HAP-1 (cell line): ENCODE measurements around the gene SLC13A2.
"Not testable (repeated sequence)": the region's sequence is repeated elsewhere in the genome, so short reads cannot be mapped to it uniquely, and the experiment has no call there.

Experiments used
- DNase-seq, 2 experiments: peaks; one replicate each; pipeline ENCODE4 v3.0.0-alpha.2; 2016 to 2020; ENCODE audit warnings: low spot score in 2 of 2
- H3K27me3 ChIP-seq: fragments of 250-450 bp; sonication (Bioruptor Pico); 2 replicates; pipeline ENCODE4 v1.5.1; 2020; ENCODE audit warnings: low read depth, mild to moderate bottlenecking, moderate library complexity
- H3K36me3 ChIP-seq: fragments of 250-450 bp; sonication (Bioruptor Pico); replicated peaks from 2 replicates; pipeline ENCODE4 v1.5.1; 2020; ENCODE audit warnings: mild to moderate bottlenecking
- H3K4me1 ChIP-seq: fragments of 250-450 bp; sonication (Bioruptor Pico); 2 replicates; pipeline ENCODE4 v1.5.1; 2020; ENCODE audit warnings: mild to moderate bottlenecking
- H3K4me3 ChIP-seq: fragments of 250-450 bp; sonication (Bioruptor Pico); 2 replicates; pipeline ENCODE4 v1.5.1; 2020; ENCODE audit warnings: mild to moderate bottlenecking, moderate library complexity
- H3K9me3 ChIP-seq: fragments of 250-450 bp; sonication (Bioruptor Pico); 2 replicates; pipeline ENCODE4 v1.5.1; 2020; ENCODE audit warnings: mild to moderate bottlenecking, moderate library complexity
- in situ Hi-C: fragments of 300-500 bp; cut with MboI; formaldehyde crosslinking; loops from 3 replicates; pipeline ENCODE4 v1.14.3; 2020; ENCODE audit warnings: low sequenced_read_pairs, inconsistent platforms, mixed read lengths

The SLC13A2 gene

DNA sequence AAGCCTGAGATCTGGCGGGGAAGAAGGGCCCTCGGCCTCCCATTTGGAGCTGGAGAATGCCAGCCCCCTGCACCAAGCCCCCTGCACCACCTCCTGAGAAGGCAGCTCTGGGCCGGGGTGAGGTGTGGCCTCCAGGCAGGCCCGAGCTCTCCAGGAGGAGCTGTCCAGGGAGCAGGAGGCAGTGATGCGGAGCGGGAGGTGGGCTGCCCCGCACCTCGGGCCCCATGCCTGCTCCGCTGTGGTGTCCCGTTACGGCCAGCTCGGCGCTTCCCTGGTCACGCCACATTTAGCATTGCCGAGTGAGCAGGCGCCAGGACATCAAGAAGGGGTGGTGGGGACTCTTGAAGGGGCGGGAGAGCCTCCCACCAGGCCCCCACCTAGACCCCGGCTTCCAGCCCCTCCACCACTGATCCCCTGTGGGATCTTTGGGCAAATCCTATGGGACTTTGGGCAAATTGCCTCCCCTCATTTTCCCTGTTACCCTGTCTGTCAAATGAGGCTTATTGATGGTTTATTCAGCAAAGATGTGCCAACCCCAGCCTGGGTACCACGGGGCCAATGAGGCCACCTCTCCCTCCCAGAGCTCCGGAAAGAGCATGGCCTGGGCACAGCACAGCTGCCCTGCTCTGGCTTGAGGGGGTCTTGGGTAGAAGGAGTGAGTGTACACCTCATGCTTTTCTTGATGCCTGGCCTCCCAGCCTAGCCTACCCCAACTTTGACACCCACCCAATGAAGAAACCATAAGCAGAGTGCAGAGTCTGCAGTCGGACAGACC, 48.1 kb downstream of the SLC13A2 start:
- H3K4me1 ChIP-seq, result peaks cover 4% of the 10 kb centered on the region
- H3K27me3 ChIP-seq, result 0 out of 2 replicates have a peak, but pooled peaks cover 6% of the 10 kb centered on the region
- no peak overlapping the region for H3K4me3 ChIP-seq
- in situ Hi-C loops, result no loop called here
- DNase-seq, result no peak
- no peaks in the 10 kb centered on the region for H3K36me3 ChIP-seq
- H3K9me3 ChIP-seq, result no peaks in the 10 kb centered on the region

DNA sequence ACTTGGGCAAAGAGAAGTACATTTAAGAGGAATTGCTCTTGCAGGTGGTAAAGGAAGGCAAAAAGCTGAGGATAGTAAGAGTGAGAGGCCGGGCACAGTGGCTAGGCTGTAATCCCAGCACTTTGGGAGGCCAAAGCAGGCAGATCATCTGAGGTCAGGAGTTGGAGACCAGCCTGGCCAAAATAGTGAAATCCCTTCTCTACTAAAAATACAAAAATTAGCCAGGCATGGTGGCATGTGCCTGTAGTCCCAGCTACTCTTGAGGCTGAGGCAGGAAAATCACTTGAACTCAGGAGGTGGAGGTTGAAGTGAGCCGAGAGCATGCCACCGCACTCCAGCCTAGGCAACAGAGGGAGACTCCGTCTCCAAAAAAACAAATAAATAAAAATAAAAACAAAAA, 48.8 kb downstream of the SLC13A2 start:
- in situ Hi-C loops, DNase-seq, H3K36me3 ChIP-seq, H3K27me3 ChIP-seq, H3K9me3 ChIP-seq, H3K4me3 ChIP-seq, H3K4me1 ChIP-seq: not testable (repeated sequence)

DNA sequence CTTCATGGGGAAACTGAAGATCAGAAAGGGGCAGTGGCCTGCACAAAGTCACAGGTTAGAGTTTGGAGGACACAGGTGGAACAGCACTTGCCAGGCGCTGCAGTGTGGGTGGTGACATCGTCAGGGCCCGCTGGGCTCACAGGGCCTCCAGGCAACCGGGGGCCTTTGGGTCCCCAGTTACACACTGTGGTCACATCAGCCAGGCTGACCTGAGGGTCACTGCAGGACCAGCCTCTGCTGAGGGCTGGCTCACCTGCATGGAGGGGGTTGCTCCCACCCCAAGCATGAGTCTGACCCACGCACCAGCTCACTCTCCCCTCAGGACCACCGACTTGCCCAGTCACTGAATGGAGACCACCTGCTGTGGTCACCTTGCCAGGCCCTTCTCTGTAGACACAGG, 49.7 kb downstream of the SLC13A2 start:
- in situ Hi-C loops, result no loop called here
- H3K4me1 ChIP-seq, result peaks cover 4% of the 10 kb centered on the region
- 0 out of 2 replicates have a peak, but pooled peaks cover 6% of the 10 kb centered on the region for H3K27me3 ChIP-seq
- no peak overlapping the region for H3K4me3 ChIP-seq
- DNase-seq, result no peak
- H3K9me3 ChIP-seq, result no peaks in the 10 kb centered on the region
- no peaks in the 10 kb centered on the region for H3K36me3 ChIP-seq

DNA sequence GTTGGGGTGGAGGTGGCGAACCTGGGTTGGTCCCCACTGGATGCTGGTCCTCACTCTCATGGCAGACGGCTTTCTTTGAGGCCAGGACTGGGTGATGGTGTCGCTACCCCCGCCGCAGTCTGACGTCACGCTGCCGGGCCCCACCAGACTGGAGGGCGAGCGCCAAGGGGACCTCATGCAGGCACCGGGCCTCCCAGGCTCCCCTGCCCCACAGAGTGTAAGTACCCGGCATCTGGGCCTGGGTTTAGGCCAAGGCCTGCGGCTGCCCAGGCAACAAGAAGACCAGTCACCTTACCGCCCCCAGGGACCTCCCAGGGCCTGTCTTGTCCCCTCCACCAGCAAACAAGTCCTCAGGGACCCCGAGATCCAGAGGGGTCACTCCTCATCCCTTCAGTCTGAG, 50.4 kb downstream of the SLC13A2 start:
- H3K4me3 ChIP-seq, result no peak overlapping the region
- H3K27me3 ChIP-seq, result no peaks in the 10 kb centered on the region
- H3K9me3 ChIP-seq, result no peaks in the 10 kb centered on the region
- in situ Hi-C loops, result no loop called here
- no peak for DNase-seq
- H3K36me3 ChIP-seq, result no peaks in the 10 kb centered on the region
- H3K4me1 ChIP-seq, result peaks cover 4% of the 10 kb centered on the region

DNA sequence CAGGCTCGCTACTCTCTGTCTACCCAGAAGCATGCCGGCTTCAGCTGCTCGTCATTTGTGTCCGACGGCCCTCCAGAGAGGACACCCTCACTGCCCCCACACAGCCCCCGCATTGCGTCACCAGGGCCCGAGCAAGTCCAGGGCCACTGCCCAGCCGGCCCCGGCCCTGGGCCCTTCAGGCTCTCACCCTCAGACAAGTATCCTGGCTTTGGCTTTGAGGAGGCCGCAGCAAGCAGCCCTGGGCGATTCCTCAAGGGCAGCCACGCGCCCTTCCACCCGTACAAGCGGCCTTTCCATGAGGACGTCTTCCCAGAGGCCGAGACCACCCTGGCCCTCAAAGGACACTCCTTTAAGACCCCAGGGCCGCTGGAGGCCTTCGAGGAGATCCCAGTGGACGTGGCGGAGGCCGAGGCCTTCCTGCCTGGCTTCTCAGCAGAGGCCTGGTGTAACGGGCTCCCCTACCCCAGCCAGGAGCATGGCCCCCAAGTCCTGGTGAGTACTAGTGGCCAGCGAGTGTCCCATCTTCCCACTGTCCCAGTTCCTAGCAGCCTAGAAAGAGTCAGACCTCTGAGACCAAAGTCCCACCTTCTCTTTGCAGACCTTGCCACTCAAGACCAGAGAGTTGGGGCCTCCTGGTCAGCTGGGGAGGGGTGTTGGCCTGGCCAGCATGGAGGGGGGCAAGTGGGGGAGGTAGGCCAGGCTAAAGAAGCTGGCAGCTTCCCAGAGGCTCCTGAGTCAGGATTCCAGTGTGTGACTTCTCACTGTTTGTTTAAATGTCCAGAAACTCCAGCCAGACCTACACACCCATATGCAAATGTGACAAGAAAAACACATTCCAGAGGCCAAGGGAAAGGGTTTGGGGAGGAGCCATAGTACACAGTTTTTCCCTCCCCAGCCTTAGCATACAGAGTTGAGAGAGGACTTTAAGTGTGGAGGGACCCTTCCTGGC, 51.3 kb downstream of the SLC13A2 start:
- Histone ChIP-seq H3K27me3 (no peaks in the 10 kb centered on the region), H3K4me3 (no peak overlapping the region), H3K4me1 (peaks cover 4% of the 10 kb centered on the region), H3K9me3 (no peaks in the 10 kb centered on the region), H3K36me3 (no peaks in the 10 kb centered on the region)
- in situ Hi-C loops, result no loop called here
- peak; percentile 38 to 41 for DNase-seq

DNA sequence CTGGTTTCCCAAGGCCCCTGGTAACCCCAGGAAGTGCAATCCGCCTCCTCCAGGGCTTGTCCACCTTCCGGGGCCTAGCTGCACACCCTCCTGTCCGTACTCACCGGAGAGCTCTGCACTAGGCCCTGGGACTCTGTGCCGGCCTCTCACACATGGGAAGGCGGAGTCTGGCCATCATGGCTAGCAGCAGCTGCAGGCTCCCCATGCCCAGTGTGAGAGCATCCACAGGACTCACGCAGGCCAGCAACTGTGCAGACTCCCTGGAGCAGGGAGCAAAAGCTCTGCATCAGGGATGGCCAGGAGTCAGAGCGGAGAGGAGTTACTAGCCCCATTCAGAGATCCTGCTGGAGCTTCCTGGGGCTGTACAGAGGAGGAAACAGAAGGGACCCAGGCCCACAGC, 52.9 kb downstream of the SLC13A2 start:
- DNase-seq, result no peak
- Histone ChIP-seq H3K36me3 (no peaks in the 10 kb centered on the region), H3K9me3 (no peaks in the 10 kb centered on the region), H3K4me3 (no peak overlapping the region), H3K4me1 (peaks cover 4% of the 10 kb centered on the region), H3K27me3 (peaks cover 6% of the 10 kb centered on the region; the same call in 1 of the 2 replicates)
- in situ Hi-C loops, result no loop called here

DNA sequence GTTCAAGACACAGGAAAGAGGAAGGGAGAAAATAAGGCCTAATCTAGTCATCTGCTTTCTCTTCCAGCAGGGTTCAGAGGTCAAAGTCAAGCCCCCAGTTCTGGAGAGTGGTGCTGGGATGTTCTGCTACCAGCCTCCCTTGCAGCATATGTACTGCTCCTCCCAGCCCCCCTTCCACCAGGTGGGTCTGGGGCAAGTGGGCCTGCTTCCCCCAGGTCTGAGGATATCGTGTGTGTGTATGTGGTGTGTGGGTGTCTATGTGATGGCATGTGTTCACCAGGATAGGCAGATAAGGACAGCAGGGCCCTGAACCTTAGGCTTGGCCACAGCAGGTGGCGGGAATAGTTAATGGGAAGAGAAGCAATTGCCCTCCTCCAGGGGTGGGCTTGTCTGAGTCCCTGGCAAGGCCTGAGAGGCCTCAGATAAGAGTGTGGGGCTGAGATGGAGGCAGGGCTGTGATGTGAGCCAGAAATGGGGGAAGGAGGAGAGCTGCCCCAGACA, 53.8 kb downstream of the SLC13A2 start:
- peaks cover 4% of the 10 kb centered on the region for H3K4me1 ChIP-seq
- no peaks in the 10 kb centered on the region for H3K36me3 ChIP-seq
- in situ Hi-C loops, result no loop called here

DNA sequence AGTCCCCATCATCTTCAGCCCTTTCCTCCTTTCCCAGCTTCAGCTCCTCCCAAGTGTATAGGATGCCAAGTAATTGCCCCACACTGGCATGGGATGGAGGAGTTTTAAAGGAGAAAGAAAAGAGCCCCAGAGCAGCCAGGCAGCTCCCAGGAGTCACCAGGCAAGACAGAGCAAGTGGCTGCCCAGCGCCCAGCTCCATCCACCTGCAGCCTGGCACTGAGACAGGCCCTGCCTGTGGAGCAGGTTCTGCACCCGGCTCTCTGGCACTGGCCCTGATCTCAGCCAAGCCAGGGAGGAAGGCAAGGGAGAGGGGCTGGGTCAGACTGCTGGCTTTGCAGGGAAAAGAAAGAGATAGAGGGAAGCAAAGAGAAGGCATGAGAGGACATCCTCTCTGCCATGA, 54.4 kb downstream of the SLC13A2 start:
- H3K4me1 ChIP-seq, result peaks cover 4% of the 10 kb centered on the region
- no peaks in the 10 kb centered on the region for H3K9me3 ChIP-seq
- H3K4me3 ChIP-seq, result no peak overlapping the region
- peaks cover 10% of the 10 kb centered on the region; the same call in 1 of the 2 replicates for H3K27me3 ChIP-seq
- DNase-seq, result no peak
- no peaks in the 10 kb centered on the region for H3K36me3 ChIP-seq
- in situ Hi-C loops, result no loop called here

More for the DNA sequence above, 53.8 kb downstream of the SLC13A2 start:
- Histone ChIP-seq H3K27me3 (peaks cover 10% of the 10 kb centered on the region; the same call in 1 of the 2 replicates), H3K4me3 (no peak overlapping the region), H3K9me3 (no peaks in the 10 kb centered on the region)
- DNase-seq, result no peak

DNA sequence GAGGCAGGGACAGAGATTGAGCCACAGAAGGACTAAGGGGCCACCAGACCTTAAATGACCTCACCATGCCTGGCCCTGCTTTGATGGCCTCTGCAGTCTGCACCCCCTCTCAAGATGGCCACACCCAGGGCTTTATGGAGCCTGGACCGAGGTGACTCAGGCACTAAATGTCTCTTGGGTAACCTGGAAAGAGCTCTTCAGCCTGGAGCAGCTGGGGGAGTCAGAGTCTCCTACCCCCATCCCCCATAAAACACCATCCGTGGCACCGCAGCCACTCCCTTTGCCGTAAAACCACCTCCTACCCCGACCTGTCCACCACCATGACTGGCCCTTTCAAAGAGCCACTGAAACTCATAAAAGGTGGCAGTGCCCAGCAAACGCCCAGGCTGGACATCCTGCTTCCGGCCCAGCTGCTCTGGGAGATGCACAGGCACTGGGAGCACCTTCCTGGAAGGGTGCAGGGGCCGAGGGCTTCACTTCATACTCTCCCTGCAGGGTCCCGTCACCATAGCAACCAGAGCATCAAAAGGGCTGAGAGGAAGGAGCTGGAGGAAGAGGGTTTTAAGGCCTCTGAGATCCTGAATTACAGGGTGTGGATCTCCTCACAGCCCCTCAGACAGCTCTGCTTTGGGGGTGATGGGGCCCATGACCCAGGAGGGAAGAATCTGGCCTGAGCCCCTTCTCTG, 55.0 kb downstream of the SLC13A2 start:
- Histone ChIP-seq H3K36me3 (no peaks in the 10 kb centered on the region), H3K4me1 (peaks cover 4% of the 10 kb centered on the region), H3K4me3 (no peak overlapping the region), H3K9me3 (no peaks in the 10 kb centered on the region), H3K27me3 (peaks cover 10% of the 10 kb centered on the region; the same call in 1 of the 2 replicates)
- in situ Hi-C loops, result no loop called here
- DNase-seq, result no peak

DNA sequence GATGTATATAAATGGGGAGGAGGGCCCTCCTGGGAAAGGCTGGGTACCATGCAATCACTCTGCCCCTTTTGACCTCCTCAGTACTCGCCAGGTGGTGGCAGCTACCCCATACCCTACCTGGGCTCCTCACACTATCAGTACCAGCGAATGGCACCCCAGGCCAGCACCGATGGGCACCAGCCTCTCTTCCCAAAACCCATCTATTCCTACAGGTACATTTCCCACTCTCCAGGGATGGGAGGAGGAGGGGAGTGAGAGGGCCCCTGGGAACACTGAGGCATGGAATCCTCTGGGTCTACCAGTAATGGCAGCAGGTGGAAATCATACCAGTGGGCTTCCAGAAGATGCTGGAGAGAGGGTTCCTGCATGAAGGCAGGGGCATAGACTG, 55.6 kb downstream of the SLC13A2 start:
- DNase-seq, result no peak
- Histone ChIP-seq H3K4me1 (peaks cover 4% of the 10 kb centered on the region), H3K9me3 (no peaks in the 10 kb centered on the region), H3K36me3 (no peaks in the 10 kb centered on the region), H3K4me3 (no peak overlapping the region), H3K27me3 (peaks cover 10% of the 10 kb centered on the region; the same call in 1 of the 2 replicates)
- in situ Hi-C loops, result no loop called here

DNA sequence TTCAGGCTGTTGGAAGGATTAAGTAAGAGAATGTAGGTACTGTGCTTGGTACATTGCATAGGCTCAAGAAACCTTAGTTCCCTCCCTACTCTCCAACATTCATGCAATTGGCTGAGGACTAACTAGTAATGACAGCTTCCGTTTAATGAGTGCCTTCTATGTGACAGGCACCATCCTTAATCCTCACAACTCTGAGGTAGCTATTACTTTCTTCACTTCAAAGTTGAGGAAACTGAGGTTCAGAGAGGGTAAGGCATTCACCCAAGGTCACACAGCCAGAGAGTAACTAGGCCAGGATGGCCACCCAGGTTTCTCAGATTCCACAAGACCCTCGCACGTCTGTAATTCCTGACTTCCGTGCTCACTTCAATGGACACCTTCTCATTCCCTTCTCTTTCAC, 56.8 kb downstream of the SLC13A2 start:
- no peaks in the 10 kb centered on the region; the same call in 1 of the 2 replicates for H3K4me1 ChIP-seq
- H3K27me3 ChIP-seq, result peaks cover 10% of the 10 kb centered on the region; the same call in 1 of the 2 replicates
- no peak overlapping the region for H3K4me3 ChIP-seq
- no peaks in the 10 kb centered on the region for H3K9me3 ChIP-seq
- H3K36me3 ChIP-seq, result no peaks in the 10 kb centered on the region
- no peak for DNase-seq
- in situ Hi-C loops, result no loop called here

DNA sequence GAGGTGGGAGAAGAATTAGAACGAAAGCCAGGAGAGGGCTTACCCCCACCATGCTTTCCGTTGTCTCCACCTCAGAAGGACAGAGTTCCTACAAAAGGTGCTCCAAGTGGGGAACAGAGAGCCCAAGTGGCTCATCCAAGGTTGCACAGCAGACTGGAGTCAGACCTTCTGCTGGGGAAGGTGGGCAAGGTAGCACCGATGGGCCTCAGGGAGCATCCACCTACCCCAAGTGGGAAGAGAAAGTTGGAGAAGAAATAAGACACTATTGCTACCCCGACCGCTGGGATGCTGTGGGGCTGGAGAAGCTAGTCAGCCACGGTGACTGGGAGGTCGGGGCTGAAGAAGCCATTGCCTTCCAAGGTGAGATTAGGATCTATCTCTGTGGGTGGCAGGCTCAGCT, 57.5 kb downstream of the SLC13A2 start:
- DNase-seq, result no peak
- Histone ChIP-seq H3K9me3 (no peaks in the 10 kb centered on the region), H3K4me3 (no peak overlapping the region), H3K27me3 (peaks cover 10% of the 10 kb centered on the region; the same call in 1 of the 2 replicates), H3K36me3 (no peaks in the 10 kb centered on the region), H3K4me1 (no peaks in the 10 kb centered on the region)
- in situ Hi-C loops, result no loop called here
